HG03460 (cell line): ENCODE measurements around the gene ZNF408.

ENCODE experiments used
- ATAC-seq: cut with Tn5 transposase; IDR thresholded peaks from one replicate; pipeline ENCODE4 v1.9.1; 2021; ENCODE audit not compliant: unreplicated experiment

Gene ZNF408

GRCh38 chr11:46675949-46676348 is 24.9 kb upstream of the ZNF408 start:
- no peak for ATAC-seq

DNA sequence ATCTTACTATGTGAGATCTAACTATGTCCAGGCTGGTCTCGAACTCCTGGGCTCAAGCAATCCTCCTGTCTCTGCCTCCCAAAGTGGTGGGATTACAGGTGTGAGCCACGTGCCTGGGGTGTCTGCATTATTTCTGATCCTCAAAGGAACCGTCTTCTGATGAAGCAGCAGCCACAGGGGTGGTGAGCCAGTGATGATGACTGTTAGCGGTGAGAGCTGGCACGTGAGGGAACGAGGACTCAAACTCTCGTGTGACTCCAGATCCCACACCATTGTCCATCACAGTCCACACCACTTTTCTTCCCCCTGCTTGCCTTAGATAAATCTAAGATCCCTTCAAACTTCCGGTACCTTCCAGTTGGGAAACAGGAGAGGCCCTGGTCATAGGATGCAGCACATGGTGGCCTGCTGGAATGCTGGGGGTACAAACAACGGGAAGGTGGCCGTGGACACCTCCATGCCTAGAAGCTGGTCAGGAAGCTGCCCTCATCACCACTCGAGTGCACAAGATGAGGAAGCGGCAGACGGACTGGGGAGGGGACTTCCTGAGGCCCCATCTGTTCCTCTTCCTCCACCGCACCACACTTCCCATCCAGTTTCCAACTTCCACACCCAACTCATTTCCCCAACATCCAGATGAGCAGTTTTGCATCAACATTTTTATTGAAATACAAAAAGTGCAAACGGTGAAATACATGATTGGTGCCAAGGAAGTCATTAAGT is 24.2 kb upstream of the ZNF408 start:
- ATAC-seq = no peak

GRCh38 chr11:46677169-46677568 is 23.7 kb upstream of the ZNF408 start:
- no peak for ATAC-seq

GRCh38 chr11:46677991-46678740 is 22.7 kb upstream of the ZNF408 start:
- ATAC-seq = no peak

- ATAC-seq = no peak
These were observed 22.1 kb upstream of the ZNF408 start for GRCh38 chr11:46678741-46679130.

- ATAC-seq = no peak
These were observed 21.3 kb upstream of the ZNF408 start for GRCh38 chr11:46679241-46680163.

DNA sequence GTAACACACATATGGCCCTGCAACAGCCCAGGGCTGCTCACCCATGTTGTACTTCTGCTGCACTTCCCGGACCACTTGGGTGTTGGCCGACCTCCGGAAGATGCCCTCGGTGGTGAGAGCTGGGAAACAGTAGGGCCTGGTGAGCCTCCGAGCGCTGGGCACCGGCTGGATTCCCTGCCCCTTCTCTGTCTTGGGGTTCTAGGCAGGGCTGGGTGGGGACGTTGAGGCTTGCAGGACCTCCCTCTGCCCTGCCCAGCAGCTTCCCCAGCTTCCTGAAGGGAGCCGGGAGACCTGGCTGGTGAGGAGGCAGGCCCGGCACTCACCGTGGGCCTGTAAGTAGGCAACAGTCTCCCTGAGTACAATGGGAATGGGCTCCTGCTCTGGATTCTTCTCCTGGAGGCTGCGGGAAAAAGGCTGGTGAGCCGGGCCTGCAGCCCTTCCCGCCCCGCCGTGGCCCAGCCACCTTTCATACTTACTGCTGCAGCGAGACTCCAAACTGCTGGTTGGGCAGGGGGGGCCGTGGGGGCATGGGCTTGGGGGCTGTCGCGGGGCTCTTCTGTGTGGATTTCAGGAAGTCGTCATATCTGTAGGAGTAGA is 20.6 kb upstream of the ZNF408 start:
- ATAC-seq = no peak

GRCh38 chr11:46680815-46681214 is 20.0 kb upstream of the ZNF408 start:
- ATAC-seq = no peak

- no peak for ATAC-seq
These were observed 19.0 kb upstream of the ZNF408 start for GRCh38 chr11:46681814-46682213.

GRCh38 chr11:46682773-46683752 is 17.8 kb upstream of the ZNF408 start:
- no peak for ATAC-seq

- ATAC-seq = no peak
These were observed 16.5 kb upstream of the ZNF408 start for GRCh38 chr11:46684367-46684766.

- no peak for ATAC-seq
These were observed 13.7 kb upstream of the ZNF408 start for GRCh38 chr11:46686886-46687795.

GRCh38 chr11:46690702-46691101 is 10.1 kb upstream of the ZNF408 start:
- no peak for ATAC-seq

- ATAC-seq = no peak
These were observed 8.4 kb upstream of the ZNF408 start for GRCh38 chr11:46692450-46692849.

GRCh38 chr11:46693597-46694012 is 7.2 kb upstream of the ZNF408 start:
- no peak for ATAC-seq

DNA sequence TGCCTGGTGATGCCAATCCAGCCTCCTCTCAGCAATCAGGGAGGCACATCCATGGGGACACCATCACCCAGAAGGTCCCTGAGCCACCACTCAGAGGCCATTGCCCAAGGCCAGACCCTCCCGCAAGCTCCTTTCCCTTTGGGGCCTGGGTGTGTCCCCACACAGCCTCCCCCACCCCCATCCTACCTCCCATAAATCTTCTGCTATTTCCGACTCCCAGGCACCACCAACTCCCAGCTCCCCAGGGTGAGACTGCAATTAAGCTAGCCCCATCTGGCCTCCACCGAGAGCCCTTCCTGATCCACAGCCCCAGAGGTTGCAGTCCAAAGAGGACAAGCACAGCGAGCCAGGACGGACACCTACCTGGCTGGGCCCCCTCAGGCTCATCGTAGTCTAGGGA is 6.8 kb upstream of the ZNF408 start:
- ATAC-seq = no peak

DNA sequence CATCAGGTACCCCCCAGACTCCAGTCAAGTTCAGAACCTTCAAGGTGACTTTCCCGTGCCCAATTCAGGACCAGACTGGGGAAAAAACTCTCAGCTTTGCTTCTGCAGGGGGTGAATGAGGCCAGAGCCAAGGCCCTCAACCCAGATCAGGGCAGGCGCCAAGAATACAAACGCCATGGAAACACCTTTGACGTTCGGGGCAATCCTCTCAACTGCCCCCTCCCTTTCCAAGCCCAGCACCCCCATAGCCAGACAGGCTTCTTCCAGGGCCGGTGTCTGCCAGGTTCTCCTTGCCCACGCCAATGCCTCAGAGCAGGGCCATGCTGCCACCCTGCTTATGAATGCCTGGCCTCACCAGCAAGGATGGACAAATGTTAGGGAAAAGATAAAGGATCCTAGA is 6.2 kb upstream of the ZNF408 start:
- no peak for ATAC-seq

DNA sequence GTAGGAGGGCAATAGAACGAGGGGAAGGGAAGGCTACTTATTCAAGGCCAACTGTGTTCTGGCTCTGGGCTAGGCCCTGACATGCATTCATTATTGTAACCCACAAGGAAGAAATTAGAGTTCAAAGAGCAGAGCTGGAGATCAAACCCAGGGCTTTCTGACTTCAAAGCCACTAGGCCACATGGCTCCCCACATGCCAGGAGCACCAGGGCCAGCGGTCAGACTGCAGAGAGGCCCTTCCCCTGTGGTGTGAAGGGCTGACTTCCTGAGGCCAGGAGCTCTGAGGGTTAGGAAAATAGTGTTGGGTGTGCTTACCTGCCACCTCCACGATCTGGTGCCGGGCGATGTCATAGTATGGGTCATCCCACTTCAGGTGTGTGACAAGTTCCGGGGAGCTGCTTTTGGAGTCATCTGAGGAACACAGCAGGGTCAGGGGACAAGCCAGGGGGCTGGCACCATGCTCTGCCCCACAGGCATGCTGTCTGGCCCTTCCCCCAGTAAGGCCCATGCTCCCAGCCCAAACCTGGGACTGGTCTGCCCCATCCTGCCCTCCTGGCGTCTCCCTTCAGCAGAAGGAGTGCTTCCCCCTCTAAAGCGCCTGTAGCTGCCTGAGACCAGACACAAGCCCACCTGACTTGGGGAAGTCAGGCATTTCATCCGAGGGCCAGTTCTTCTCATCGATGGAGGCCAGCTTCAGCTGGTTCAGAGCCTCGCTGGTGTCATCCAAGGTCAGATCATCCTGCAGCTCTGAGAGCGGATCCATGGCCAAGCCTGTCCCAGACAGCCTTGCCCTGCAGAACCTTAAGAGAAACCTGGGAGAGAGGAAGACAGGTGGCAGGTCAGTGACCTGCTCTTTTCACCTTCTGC is 5.3 kb upstream of the ZNF408 start:
- no peak for ATAC-seq
